GM12874 (cell line): ENCODE measurements around the gene HDAC4.

Experiments used
- TF ChIP-seq, protein P1 (sequence below): IDR thresholded peaks from 2 replicates; pipeline ENCODE4 v1.5.1; 2011; ENCODE audit warnings: low read depth, mild to moderate bottlenecking, control low read depth, low read length, moderate library complexity; ENCODE audit not compliant: insufficient read depth

HDAC4 gene

DNA sequence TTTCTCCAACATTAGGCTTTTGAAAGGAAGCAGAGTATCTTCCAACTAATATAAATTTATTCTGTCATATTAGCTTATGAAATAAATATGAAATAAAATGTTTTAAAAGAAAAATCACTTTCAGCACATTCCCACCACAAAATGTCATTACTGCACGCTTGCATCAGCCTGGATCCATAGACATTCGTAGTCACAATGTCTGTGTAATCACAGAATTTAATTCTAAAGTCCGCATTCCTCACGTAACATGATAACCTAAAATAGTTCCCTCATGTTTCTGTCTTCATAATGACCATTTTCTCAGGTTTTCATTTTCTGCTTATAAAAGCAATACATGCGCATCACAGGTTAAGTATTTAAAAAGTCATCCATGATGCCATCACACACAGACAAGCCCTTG, 47.1 kb downstream of the HDAC4 start:
- TF ChIP-seq, protein P1, sequence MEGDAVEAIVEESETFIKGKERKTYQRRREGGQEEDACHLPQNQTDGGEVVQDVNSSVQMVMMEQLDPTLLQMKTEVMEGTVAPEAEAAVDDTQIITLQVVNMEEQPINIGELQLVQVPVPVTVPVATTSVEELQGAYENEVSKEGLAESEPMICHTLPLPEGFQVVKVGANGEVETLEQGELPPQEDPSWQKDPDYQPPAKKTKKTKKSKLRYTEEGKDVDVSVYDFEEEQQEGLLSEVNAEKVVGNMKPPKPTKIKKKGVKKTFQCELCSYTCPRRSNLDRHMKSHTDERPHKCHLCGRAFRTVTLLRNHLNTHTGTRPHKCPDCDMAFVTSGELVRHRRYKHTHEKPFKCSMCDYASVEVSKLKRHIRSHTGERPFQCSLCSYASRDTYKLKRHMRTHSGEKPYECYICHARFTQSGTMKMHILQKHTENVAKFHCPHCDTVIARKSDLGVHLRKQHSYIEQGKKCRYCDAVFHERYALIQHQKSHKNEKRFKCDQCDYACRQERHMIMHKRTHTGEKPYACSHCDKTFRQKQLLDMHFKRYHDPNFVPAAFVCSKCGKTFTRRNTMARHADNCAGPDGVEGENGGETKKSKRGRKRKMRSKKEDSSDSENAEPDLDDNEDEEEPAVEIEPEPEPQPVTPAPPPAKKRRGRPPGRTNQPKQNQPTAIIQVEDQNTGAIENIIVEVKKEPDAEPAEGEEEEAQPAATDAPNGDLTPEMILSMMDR, result no peak

DNA sequence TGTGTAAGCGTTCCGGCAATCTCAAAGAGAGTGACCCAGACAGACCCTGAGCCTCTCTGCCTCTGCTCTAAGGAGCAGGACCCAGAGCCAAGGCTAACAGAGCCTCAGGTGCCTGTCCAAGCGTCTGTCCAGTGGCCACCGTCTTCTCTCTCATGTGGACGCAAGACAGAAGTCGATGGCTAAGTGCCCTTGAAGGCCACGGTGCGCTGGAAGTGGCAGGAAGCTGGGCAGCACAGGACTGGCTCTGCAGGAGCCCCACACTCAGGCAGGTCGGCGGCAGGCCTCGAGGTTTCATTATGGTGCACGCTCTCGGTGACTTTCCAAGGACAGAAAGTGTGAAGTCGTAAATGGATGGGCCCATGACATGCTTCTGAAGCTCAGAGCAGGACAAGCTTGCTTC, 49.1 kb downstream of the HDAC4 start:
- TF ChIP-seq, protein P1, result no peak

DNA sequence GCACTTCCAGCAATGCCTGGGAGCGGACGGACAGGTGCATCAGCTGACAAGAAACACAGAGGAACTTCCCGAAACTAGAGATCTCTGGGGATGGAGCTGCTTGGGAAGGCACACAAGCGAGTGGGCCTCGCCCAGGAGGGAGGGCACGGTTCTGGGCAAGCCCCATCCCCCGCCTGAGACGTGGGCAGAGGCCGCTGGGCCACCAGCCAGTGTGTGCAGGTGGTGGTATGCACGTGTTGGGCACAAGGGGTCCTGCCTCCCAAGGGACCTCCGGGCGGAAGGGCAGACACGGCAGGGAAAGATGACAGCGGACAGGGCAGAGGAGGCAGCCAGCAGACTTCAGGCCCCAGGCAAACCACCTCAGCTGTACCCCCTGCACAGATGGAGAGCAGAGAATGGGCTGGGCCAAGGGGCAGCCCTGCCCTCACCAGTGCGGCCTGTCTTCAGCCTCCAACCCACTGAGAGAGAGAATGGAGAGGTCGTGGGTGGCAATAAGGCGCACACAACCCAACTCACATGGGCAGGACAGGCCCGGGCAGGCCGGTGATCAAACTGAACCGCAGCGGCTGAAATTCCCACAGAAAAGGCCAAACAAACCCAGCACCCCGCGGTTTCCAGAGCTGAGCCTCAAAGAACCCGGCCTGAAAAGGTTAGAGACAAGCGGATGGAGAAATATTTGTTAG, 51.2 kb downstream of the HDAC4 start:
- TF ChIP-seq, protein P1, result no peak

DNA sequence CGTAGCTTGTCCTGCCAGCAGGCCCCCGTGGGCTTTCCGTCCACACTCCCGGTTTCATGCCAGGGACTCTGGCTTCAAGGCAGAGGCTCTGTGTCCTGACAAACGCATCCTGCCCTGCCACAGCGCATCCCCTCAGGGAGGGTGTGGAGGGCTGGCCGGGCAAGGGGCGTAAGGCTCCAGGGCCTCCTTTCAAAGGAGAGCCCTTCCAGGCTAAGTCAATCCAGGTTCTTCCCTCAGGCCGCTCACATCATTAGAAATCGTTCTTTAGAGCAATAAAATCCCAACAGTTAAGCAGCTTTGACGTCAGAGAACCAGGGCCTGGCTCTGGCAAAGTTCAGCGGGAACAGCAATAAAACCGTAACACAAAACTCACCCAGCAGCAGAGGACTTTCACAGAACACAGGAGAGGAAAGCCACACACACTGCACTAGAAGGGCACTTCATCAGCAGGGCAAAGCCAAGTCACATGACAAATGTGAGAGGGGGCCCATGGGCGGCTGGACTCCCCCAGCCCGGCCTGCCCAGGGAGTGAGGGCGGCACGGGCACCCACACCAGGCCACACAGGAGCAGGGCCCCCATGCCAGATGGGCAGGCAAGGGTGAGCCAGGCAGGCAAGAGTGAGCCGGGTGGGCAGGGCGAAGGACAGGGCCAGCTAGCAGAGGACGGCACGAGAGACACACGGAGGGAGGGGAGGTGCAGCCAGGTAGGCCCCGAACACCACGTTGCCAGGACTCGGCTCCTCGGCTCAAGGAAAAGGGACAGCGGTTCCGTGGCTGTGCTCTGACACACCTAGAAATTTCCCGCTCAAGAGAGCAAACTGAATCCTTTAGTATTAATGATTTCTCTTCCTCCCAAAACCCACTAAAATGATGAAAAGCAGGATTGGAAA, 52.0 kb downstream of the HDAC4 start:
- TF ChIP-seq, protein P1, result no peak

DNA sequence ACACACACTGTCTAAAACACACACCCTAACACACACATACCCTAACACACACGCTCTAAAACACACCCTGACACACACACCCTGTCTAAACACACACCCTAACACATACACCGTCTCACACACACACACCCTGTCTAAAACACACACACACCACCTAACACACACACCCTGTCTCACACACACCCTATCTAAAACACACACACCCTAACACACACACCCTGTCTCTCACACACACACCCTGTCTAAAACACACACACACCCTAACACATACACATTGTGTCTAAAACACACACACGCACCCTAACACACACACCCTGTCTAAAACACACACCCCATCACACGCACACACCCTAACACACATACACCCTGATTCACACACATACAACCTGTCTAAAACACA, 54.1 kb downstream of the HDAC4 start:
- TF ChIP-seq, protein P1, result no peak

DNA sequence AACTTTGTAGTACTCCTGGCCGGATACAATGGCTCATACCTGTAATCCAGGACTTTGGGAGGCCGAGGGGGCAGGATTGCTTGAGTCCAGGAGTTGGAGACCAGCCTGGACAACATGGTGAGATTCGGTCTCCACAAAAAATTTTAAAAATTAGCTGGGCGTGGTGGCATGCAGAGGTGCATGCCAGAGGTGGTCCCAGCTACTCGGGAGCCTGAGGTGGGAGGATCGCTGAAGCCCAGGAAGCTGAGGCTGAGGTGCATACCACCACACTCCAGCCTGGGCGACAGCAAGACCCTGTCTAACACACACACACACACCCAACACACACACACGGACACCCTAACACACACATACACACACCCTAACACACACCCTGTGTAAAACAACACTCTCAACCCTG, 55.6 kb downstream of the HDAC4 start:
- TF ChIP-seq, protein P1, result no peak

DNA sequence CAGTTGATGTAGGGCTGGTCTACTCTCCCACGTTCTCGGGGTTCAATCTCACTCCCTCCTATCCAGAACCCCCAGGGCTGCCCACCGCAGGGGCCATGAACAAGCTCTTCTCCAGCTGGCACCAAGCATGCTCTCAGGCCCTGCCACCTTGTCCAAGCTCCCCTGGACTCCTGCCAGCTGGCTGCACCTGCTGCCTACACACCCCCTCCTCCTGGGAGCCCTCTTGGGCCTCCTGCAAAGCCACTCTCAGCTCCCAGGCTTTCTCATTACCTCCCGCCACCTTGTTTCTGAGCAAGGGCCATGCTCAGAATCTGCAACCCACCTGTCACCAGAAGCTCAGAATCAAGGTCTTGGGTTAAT, 56.0 kb downstream of the HDAC4 start:
- TF ChIP-seq, protein P1, result no peak
